Lower lobe of right lung (tissue), 2 donors: ENCODE results near the gene HEXIM2. TPM values are rescaled to one million over a fixed set of nuclear protein-coding genes. Genes with fewer than 3 reads are reported as not detected.

ENCODE experiments used
- ATAC-seq, 2 donors: fragments of 200-7000 bp; cut with Tn5 transposase; one replicate each; pipeline ENCODE4 v1.9.1; 2020 to 2022; ENCODE audit warnings: mild to moderate bottlenecking in 2 of 2, moderate library complexity in 2 of 2
- DNase-seq: peaks from one replicate; pipeline ENCODE4 v3.0.0-alpha.2; 2020
- H3K27ac ChIP-seq: fragments of 200-600 bp; one replicate; pipeline ENCODE4 v1.8.0; 2022
- H3K27me3 ChIP-seq: fragments of 200-600 bp; one replicate; pipeline ENCODE4 v1.8.0; 2022; ENCODE audit warnings: low read depth
- H3K36me3 ChIP-seq: fragments of 200-600 bp; one replicate; pipeline ENCODE4 v1.8.0; 2022; ENCODE audit warnings: mild to moderate bottlenecking
- H3K4me1 ChIP-seq: fragments of 200-600 bp; one replicate; pipeline ENCODE4 v1.8.0; 2022
- H3K4me3 ChIP-seq: fragments of 200-600 bp; one replicate; pipeline ENCODE4 v1.8.0; 2022; ENCODE audit warnings: mild to moderate bottlenecking
- H3K9me3 ChIP-seq: fragments of 200-600 bp; one replicate; pipeline ENCODE4 v1.8.0; 2022
- CTCF ChIP-seq: fragments of 200-600 bp; IDR thresholded peaks from one replicate; pipeline ENCODE4 v1.8.0; 2022; ENCODE audit warnings: antibody characterized with exemption, mild to moderate bottlenecking
- intact Hi-C: fragments of 100-400 bp; cut with DNase I; formaldehyde crosslinking; loops from one replicate; pipeline ENCODE4 v1.11.0; 2022
- long read RNA-seq: library from polyadenylated mRNA; unstranded; transcript quantifications from one replicate; pipeline ENCODE4 v2.0.0, GENCODE V29; 2021
- total RNA-seq: library from RNA; stranded (reverse); fragmentation: NEBNext Ultra II Directional; extraction: Animal tissue kit (Norgen Biotek cat#: 25700); gene quantifications from one replicate; pipeline ENCODE4 v1.2.1, GENCODE V29; 2021
- donor health status: DM: no; HTN: yes; CAD: no; lungs with severe emphysema.

HEXIM2 gene
- total RNA-seq, result 6.4 TPM
- long read RNA-seq, partial matches to known transcripts, result 1 of 7 reads
- long read RNA-seq, other reads (novel, unspliced or antisense), result 0 of 7 reads

GRCh38 chr17:45161288-45162024 is at the start of gene HEXIM2:
TSS of gene HEXIM2 (plus strand) at chr17:45161875. CDS start at chr17:45162794, 919 bp downstream.
- ATAC-seq (peak; percentile 96 to 97), DNase-seq (peak; percentile 98)

GRCh38 chr17:45112559-45113423 is 48.9 kb upstream of the HEXIM2 start:
- Histone ChIP-seq H3K27me3 (no peaks in the 10 kb centered on the region), H3K4me3 (no peak overlapping the region), H3K27ac (no peak overlapping the region), H3K36me3 (peaks cover 25% of the 10 kb centered on the region), H3K4me1 (no peaks in the 10 kb centered on the region), H3K9me3 (no peaks in the 10 kb centered on the region)
- intact Hi-C loops, result no loop called here
- DNase-seq (no peak), ATAC-seq (no peak)
- TF ChIP-seq CTCF, result no peak

More at GRCh38 chr17:45161288-45162024, at the start of gene HEXIM2:
- Histone ChIP-seq H3K27ac (peak within 1 kb of the TSS; percentile 100), H3K9me3 (no peaks in the 10 kb centered on the region), H3K4me1 (peaks cover 54% of the 10 kb centered on the region), H3K36me3 (no peaks in the 10 kb centered on the region), H3K4me3 (peak within 1 kb of the TSS; percentile 94), H3K27me3 (no peaks in the 10 kb centered on the region)
- TF ChIP-seq CTCF, result no peak
- intact Hi-C loops, result no loop called here

- H3K36me3 ChIP-seq, result peaks cover 23% of the 10 kb centered on the region
- intact Hi-C loops, result no loop called here
- no peaks in the 10 kb centered on the region for H3K9me3 ChIP-seq
- H3K4me1 ChIP-seq, result no peaks in the 10 kb centered on the region
- H3K27me3 ChIP-seq, result no peaks in the 10 kb centered on the region
- ATAC-seq, result no peak
- no peak for TF ChIP-seq CTCF
- no peak overlapping the region for H3K27ac ChIP-seq
- no peak for DNase-seq
- H3K4me3 ChIP-seq, result no peak overlapping the region
Measured at GRCh38 chr17:45113424-45113754, 48.3 kb upstream of the HEXIM2 start.

- Histone ChIP-seq H3K36me3 (peaks cover 21% of the 10 kb centered on the region), H3K4me1 (no peaks in the 10 kb centered on the region), H3K9me3 (no peaks in the 10 kb centered on the region), H3K4me3 (no peak overlapping the region), H3K27me3 (no peaks in the 10 kb centered on the region), H3K27ac (no peak overlapping the region)
- TF ChIP-seq CTCF, result no peak
- no peak for DNase-seq
- intact Hi-C loops, result no loop called here
- no peak for ATAC-seq
Measured at GRCh38 chr17:45114117-45114932, 47.4 kb upstream of the HEXIM2 start.

- H3K9me3 ChIP-seq, result no peaks in the 10 kb centered on the region
- no peak for TF ChIP-seq CTCF
- DNase-seq, result no peak
- no peaks in the 10 kb centered on the region for H3K27me3 ChIP-seq
- H3K27ac ChIP-seq, result no peak overlapping the region
- H3K4me3 ChIP-seq, result no peak overlapping the region
- no peak for ATAC-seq
- H3K4me1 ChIP-seq, result no peaks in the 10 kb centered on the region
- intact Hi-C loops, result no loop called here
- peaks cover 27% of the 10 kb centered on the region for H3K36me3 ChIP-seq
Measured at GRCh38 chr17:45115015-45115625, 46.6 kb upstream of the HEXIM2 start.
